Endothelial cell of umbilical vein (primary cell): ENCODE measurements around the gene DNAJC24. TPM values are rescaled to one million over a fixed set of nuclear protein-coding genes. Genes with fewer than 3 reads are reported as not detected.

ENCODE experiments used
- BruUV-seq: library from RNA; stranded (reverse); fragments of 400-500 nt; replicated peaks from 2 replicates; lab custom pipeline; 2021; lab: Mats Ljungman, UMichigan
- CTCF ChIA-PET: fragments of 300-600, 350-600 bp; sonication (Branson Sonifier 250); formaldehyde crosslinking; loops from one replicate; lab custom pipeline; 2021; ENCODE audit warnings: antibody characterized with exemption, inconsistent platforms; lab: Charles Lee
- POLR2A ChIA-PET: fragments of 300-600, 350-600 bp; sonication (Branson Sonifier 250); formaldehyde crosslinking; loops from one replicate; lab custom pipeline; 2021; ENCODE audit warnings: antibody characterized with exemption, inconsistent platforms; lab: Charles Lee
- DNase-seq: peaks from one replicate; pipeline ENCODE4 v3.0.0-alpha.2; 2011; ENCODE audit warnings: low read depth, low spot score
- FAIRE-seq: peaks from 2 replicates; lab custom pipeline; 2011; peaks lifted over from hg19 to GRCh38; lab: Jason Lieb, UNC
- H2AFZ ChIP-seq: 2 replicates; pipeline ENCODE4 v1.6.0; 2012; ENCODE audit warnings: low read depth, low read length, control low read depth, inconsistent platforms
- H3K27ac ChIP-seq: 2 replicates; pipeline ENCODE4 v1.5.1; 2011; ENCODE audit warnings: low read depth, mild to moderate bottlenecking, control low read depth, low read length, moderate library complexity; ENCODE audit not compliant: insufficient read depth
- H3K27me3 ChIP-seq, 2 experiments: 2 replicates each; pipeline versions ENCODE4 v1.6.0 to v1.6.1; 2011; ENCODE audit warnings: low read length in 2 of 2, mixed read lengths in 1 of 2; ENCODE audit not compliant: control insufficient read depth in 2 of 2, insufficient read depth in 2 of 2
- H3K36me3 ChIP-seq, 2 experiments: 2 replicates in 1 of 2; 3 replicates in 1 of 2; pipeline ENCODE4 v1.5.1; 2011; ENCODE audit warnings: low read length in 2 of 2, mild to moderate bottlenecking in 1 of 2, moderate library complexity in 1 of 2; ENCODE audit not compliant: control insufficient read depth in 2 of 2, insufficient read depth in 2 of 2; ENCODE audit errors: extremely low read depth in 1 of 2
- H3K4me1 ChIP-seq: 3 replicates; pipeline ENCODE4 v1.5.1; 2011; ENCODE audit warnings: mild to moderate bottlenecking, low read length; ENCODE audit not compliant: control insufficient read depth, insufficient read depth; ENCODE audit errors: extremely low read depth
- H3K4me2 ChIP-seq: 2 replicates; pipeline ENCODE4 v1.6.1; 2011; ENCODE audit warnings: low read length, control low read depth, mixed read lengths; ENCODE audit not compliant: insufficient read depth
- H3K4me3 ChIP-seq, 3 experiments: fragments of 200-600 bp in 1 of 3; sonication (generic), shearing (Covaris generic) in 1 of 3; replicated peaks in 1 of 3; 2 replicates each; pipeline ENCODE4 v1.5.1; 2011 to 2016; ENCODE audit warnings: control low read depth in 3 of 3, low read length in 3 of 3, mild to moderate bottlenecking in 2 of 3, inconsistent platforms in 1 of 3, low read depth in 1 of 3, moderate library complexity in 1 of 3; ENCODE audit not compliant: insufficient read depth in 1 of 3
- H3K79me2 ChIP-seq: 2 replicates; pipeline ENCODE4 v1.6.0; 2012; ENCODE audit warnings: low read length, inconsistent platforms; ENCODE audit not compliant: control insufficient read depth, insufficient read depth
- H3K9ac ChIP-seq: replicated peaks from 2 replicates; pipeline ENCODE3; 2011; ENCODE audit warnings: low read length, control low read depth; ENCODE audit not compliant: insufficient read depth; ENCODE audit errors: extremely low read depth
- H3K9me1 ChIP-seq: replicated peaks from 3 replicates; pipeline ENCODE4 v1.6.0; 2011; ENCODE audit warnings: mild to moderate bottlenecking, low read length; ENCODE audit not compliant: control insufficient read depth, insufficient read depth; ENCODE audit errors: extremely low read depth
- H3K9me3 ChIP-seq: replicated peaks from 2 replicates; pipeline ENCODE4 v1.5.1; 2012; ENCODE audit warnings: low read length, inconsistent platforms; ENCODE audit not compliant: control insufficient read depth, insufficient read depth
- H4K20me1 ChIP-seq: replicated peaks from 2 replicates; pipeline ENCODE3; 2011; ENCODE audit warnings: mild to moderate bottlenecking, low read length; ENCODE audit not compliant: control insufficient read depth, insufficient read depth; ENCODE audit errors: extremely low read depth
- EZH2 ChIP-seq: IDR thresholded peaks from 2 replicates; pipeline ENCODE4 v1.6.1; 2012; ENCODE audit warnings: borderline replicate concordance, low read depth, mild to moderate bottlenecking, moderate library complexity, low read length, inconsistent platforms; ENCODE audit not compliant: severe bottlenecking
- FOS ChIP-seq: IDR thresholded peaks from 2 replicates; pipeline ENCODE4 v1.6.1; 2011; ENCODE audit warnings: mild to moderate bottlenecking, low read length, moderate library complexity, borderline replicate concordance; ENCODE audit not compliant: insufficient read depth
- GATA2 ChIP-seq: IDR thresholded peaks from 2 replicates; pipeline ENCODE4 v1.7.0; 2011; ENCODE audit warnings: low read depth, mild to moderate bottlenecking, moderate library complexity, mixed read lengths, low read length; ENCODE audit not compliant: insufficient read length, insufficient read depth
- JUN ChIP-seq: IDR thresholded peaks from 2 replicates; pipeline ENCODE4 v1.6.1; 2011; ENCODE audit warnings: borderline replicate concordance, low read depth; ENCODE audit not compliant: insufficient read length, insufficient read depth
- MAX ChIP-seq: IDR thresholded peaks from 2 replicates; pipeline ENCODE4 v1.6.1; 2011; ENCODE audit not compliant: insufficient read depth, insufficient read length
- MYC ChIP-seq: IDR thresholded peaks from one replicate; pipeline ENCODE4 v1.6.1; 2011; ENCODE audit warnings: mild to moderate bottlenecking, low read depth, low read length
- POLR2A ChIP-seq: IDR thresholded peaks from 2 replicates; pipeline ENCODE4 v1.6.1; 2012; ENCODE audit warnings: low read depth, mild to moderate bottlenecking, control low read depth, low read length
- POLR2AphosphoS5 ChIP-seq: IDR thresholded peaks from 2 replicates; pipeline ENCODE4 v1.6.1; 2012; ENCODE audit warnings: low read depth, mild to moderate bottlenecking, control low read depth, low read length, moderate library complexity; ENCODE audit not compliant: insufficient read depth
- dilution Hi-C: fragments of 300-500 bp; cut with MboI; formaldehyde crosslinking; loops from one replicate; pipeline ENCODE4 v1.15.0; 2019; ENCODE audit warnings: low sequenced_read_pairs; ENCODE audit not compliant: extremely low pct_ligation_motif_present
- intact Hi-C: fragments of 100-400 bp; cut with micrococcal nuclease; formaldehyde crosslinking; loops from one replicate; pipeline ENCODE4 v1.10.0; 2022
- polyA plus RNA-seq, 4 experiments: library from polyadenylated mRNA; depleted of rRNA in 3 of 4; stranded (reverse) in 3 of 4; unstranded in 1 of 4; fragments of >200 nt; gene quantifications; 2 replicates each; pipeline versions ENCODE4 v1.2.1 to v1.2.3, GENCODE V29; 2011 to 2012; ENCODE audit warnings: missing spikeins in 1 of 4
- total RNA-seq: library from RNA; stranded (reverse); gene quantifications from 2 replicates; pipeline ENCODE4 v1.2.3, GENCODE V29; 2021
- TF ChIP-seq, protein P1 (sequence below), 2 donors: IDR thresholded peaks; 1 replicate in 1 of 2; 2 replicates in 1 of 2; pipeline ENCODE4 v1.5.1; 2011; ENCODE audit warnings: low read length in 2 of 2, mild to moderate bottlenecking in 2 of 2, moderate library complexity in 2 of 2, control low read depth in 1 of 2, inconsistent platforms in 1 of 2, low read depth in 1 of 2; ENCODE audit not compliant: insufficient read depth in 1 of 2; ENCODE audit errors: extremely low read depth in 1 of 2

DNAJC24 gene
- total and polyA plus RNA-seq, 2 donors (not counting 3 experiments of a cell fraction or from before 2014, with no cell fraction given), result 7.2 to 16.8 TPM

GRCh38 chr11:31417357-31417756 lies 47.7 kb downstream of the DNAJC24 start:
- H3K4me2 ChIP-seq, result no peak overlapping the region
- dilution Hi-C loops (no loop called here), intact Hi-C loops (no loop called here)
- CTCF ChIA-PET, result interaction anchor here (0.6 to 1.6 kb wide), 3 partner anchors 11 to 479 kb away, joined by 3 read pairs; no protein-coding TSS in a partner anchor
- no peaks in the 10 kb centered on the region for H3K79me2 ChIP-seq
- POLR2A ChIA-PET, result no interaction called here
- no peak overlapping the region for H3K27ac ChIP-seq
- no peak overlapping the region for H3K9ac ChIP-seq
- no peaks in the 10 kb centered on the region for H3K36me3 ChIP-seq
- no peaks in the 10 kb centered on the region for H3K9me3 ChIP-seq
- H3K4me3 ChIP-seq, result no peak overlapping the region
- H3K4me1 ChIP-seq, result no peaks in the 10 kb centered on the region
- H3K9me1 ChIP-seq, result peaks cover 3% of the 10 kb centered on the region
- DNase-seq (no peak), FAIRE-seq (no peak)
- no peak overlapping the region for H2AFZ ChIP-seq
- no TSS peak for BruUV-seq
- H3K27me3 ChIP-seq, result no peaks in the 10 kb centered on the region
- TF ChIP-seq, protein P1, sequence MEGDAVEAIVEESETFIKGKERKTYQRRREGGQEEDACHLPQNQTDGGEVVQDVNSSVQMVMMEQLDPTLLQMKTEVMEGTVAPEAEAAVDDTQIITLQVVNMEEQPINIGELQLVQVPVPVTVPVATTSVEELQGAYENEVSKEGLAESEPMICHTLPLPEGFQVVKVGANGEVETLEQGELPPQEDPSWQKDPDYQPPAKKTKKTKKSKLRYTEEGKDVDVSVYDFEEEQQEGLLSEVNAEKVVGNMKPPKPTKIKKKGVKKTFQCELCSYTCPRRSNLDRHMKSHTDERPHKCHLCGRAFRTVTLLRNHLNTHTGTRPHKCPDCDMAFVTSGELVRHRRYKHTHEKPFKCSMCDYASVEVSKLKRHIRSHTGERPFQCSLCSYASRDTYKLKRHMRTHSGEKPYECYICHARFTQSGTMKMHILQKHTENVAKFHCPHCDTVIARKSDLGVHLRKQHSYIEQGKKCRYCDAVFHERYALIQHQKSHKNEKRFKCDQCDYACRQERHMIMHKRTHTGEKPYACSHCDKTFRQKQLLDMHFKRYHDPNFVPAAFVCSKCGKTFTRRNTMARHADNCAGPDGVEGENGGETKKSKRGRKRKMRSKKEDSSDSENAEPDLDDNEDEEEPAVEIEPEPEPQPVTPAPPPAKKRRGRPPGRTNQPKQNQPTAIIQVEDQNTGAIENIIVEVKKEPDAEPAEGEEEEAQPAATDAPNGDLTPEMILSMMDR (IDR thresholded peaks at IDR 0.05; ENCODE audit: extremely low read depth in 1 of 2, insufficient read depth in 1 of 2, low read depth in 1 of 2, low read length in 2 of 2), result no peak
- TF ChIP-seq EZH2 (no peak), MYC (no peak), JUN (no peak), MAX (no peak), FOS (no peak), POLR2A (no peak), POLR2AphosphoS5 (no peak), GATA2 (no peak)
- H4K20me1 ChIP-seq, result no peaks in the 10 kb centered on the region
